Heart left ventricle (tissue), 16 donors: ENCODE results near the gene ABCA7. TPM values are rescaled to one million over a fixed set of nuclear protein-coding genes. Genes with fewer than 3 reads are reported as not detected.

Experiments
- ATAC-seq, 4 donors: fragments of 200-7000 bp; cut with Tn5 transposase; one replicate each; pipeline ENCODE4 v1.9.1; 2020 to 2022; ENCODE audit warnings: moderate library complexity in 4 of 4, mild to moderate bottlenecking in 3 of 4, moderate number of reproducible peaks in 1 of 4
- DNase-seq, 5 donors: peaks; one replicate each; pipeline ENCODE4 v3.0.0-alpha.2; 2020
- H3K27ac ChIP-seq, 12 donors: fragments of 200-600 bp; sonication (generic) in 4 of 12; one replicate each; pipeline versions ENCODE4 v1.5.0 to v1.8.0; 2016 to 2022; ENCODE audit warnings: mild to moderate bottlenecking in 2 of 12
- H3K27me3 ChIP-seq, 9 donors: fragments of 200-600 bp; sonication (generic) in 2 of 9; one replicate each; pipeline versions ENCODE4 v1.5.1 to v1.8.0; 2016 to 2022; ENCODE audit warnings: mild to moderate bottlenecking in 3 of 9
- H3K36me3 ChIP-seq, 9 donors: fragments of 200-600 bp; sonication (generic) in 2 of 9; one replicate each; pipeline versions ENCODE4 v1.5.0 to v1.8.0; 2018 to 2022; ENCODE audit warnings: mild to moderate bottlenecking in 2 of 9
- H3K4me1 ChIP-seq, 12 donors: fragments of 200-600 bp; sonication (generic) in 4 of 12; one replicate each; pipeline versions ENCODE4 v1.5.0 to v1.8.0; 2016 to 2022; ENCODE audit warnings: mild to moderate bottlenecking in 3 of 12
- H3K4me3 ChIP-seq, 12 donors: fragments of 200-600 bp; sonication (generic) in 4 of 12; one replicate each; pipeline versions ENCODE4 v1.5.0 to v1.8.0; 2017 to 2022; ENCODE audit warnings: mild to moderate bottlenecking in 9 of 12, moderate library complexity in 4 of 12
- H3K9me3 ChIP-seq, 12 donors: fragments of 200-600 bp; sonication (generic) in 4 of 12; one replicate each; pipeline versions ENCODE4 v1.5.0 to v1.8.0; 2016 to 2022; ENCODE audit warnings: mild to moderate bottlenecking in 1 of 12
- CTCF ChIP-seq, 12 donors: fragments of 200-600 bp; sonication (generic) in 4 of 12; IDR thresholded peaks; one replicate each; pipeline versions ENCODE4 v1.5.0 to v1.8.0; 2018 to 2022; ENCODE audit warnings: antibody characterized with exemption in 12 of 12, mild to moderate bottlenecking in 5 of 12
- POLR2A ChIP-seq, 2 donors: fragments of 450-650 bp; IDR thresholded peaks; one replicate each; pipeline ENCODE4 v1.6.1; 2017; ENCODE audit warnings: antibody characterized with exemption in 2 of 2, mild to moderate bottlenecking in 2 of 2, moderate library complexity in 2 of 2
- WGBS, 4 donors: extraction: QIAGEN DNeasy Blood & Tissue Kit in 2 of 4; methylation state at CpG; one replicate each; pipeline versions ENCODE4 v1.1.5 to v1.1.7; 2013 to 2018; 5-methylcytosine and 5-hydroxymethylcytosine counted together
- intact Hi-C, 10 donors: fragments of 100-400 bp; cut with DNase I; formaldehyde crosslinking; loops; one replicate each; pipeline versions ENCODE4 v1.11.1 to v1.14.2; 2022
- polyA plus RNA-seq, 2 donors: library from polyadenylated mRNA; stranded (reverse); fragments of 200-250 nt; gene quantifications; one replicate each; pipeline ENCODE4 v1.2.3, GENCODE V29; 2013
- total RNA-seq, 9 donors: library from RNA; depleted of rRNA in 2 of 9; stranded (reverse); fragments of >200 nt in 2 of 9; fragmentation: NEBNext Ultra II Directional in 3 of 9; extraction: Animal tissue kit (Norgen Biotek cat#: 25700) in 3 of 9; gene quantifications; one replicate each; pipeline versions ENCODE4 v1.1.0 to v1.2.4, GENCODE V29; 2016 to 2023
- donor health status: ischemic (EF 13 %, LVEDD 7.1; RV severe dilation, severe dysfunction).
- donor health status: healthy with polysubstance abuse.
- donor health status: DM: no; HTN: yes; CAD: no.
- donor health status: DM: no; HTN: no; CAD: no.
- donor health status: ischemic (EF 25% LVEDD 6.9; RV normal size, moderate dysfunction).
- donor health status: ischemic (EF 25% LVEDD 5.7; RV mildly dilated, moderate dysfunction).
- donor health status: healthy.
- donor health status: DM: yes; HTN: yes; CAD: no.
- donor health status: ischemic (EF 35%, LVEDD 5.7; RV mildly dilated, moderate dysfunction).
- donor health status: nonischemic (EF 11% LVEDD 7.7; RV severe dilation, severe dysfunction).
- donor health status: DM: yes; HTN: yes; CAD: no.
- donor health status: PGD.
- donor health status: ischemic (EF 29% LVEDD 5.4; RV normal size, mild dysfunction).
- donor health status: nonischemic (EF 23%, LVEDD 6.1; RV moderate dilation, normal function).

Gene ABCA7
- total and polyA plus RNA-seq, 11 donors: 2.9 to 12.4 (median 8.8) TPM

GRCh38 chr19:993831-994393 lies 46.0 kb upstream of the ABCA7 start:
- intact Hi-C loops: no loop called here

GRCh38 chr19:994516-994915 lies 45.4 kb upstream of the ABCA7 start:
- Histone ChIP-seq H3K4me1 (peaks cover 0 to 14% (median 6%) of the 10 kb centered on the region in 12 donors), H3K36me3 (peaks cover 0 to 43% (median 14%) of the 10 kb centered on the region in 9 donors), H3K27me3 (peaks cover 15 to 48% (median 37%) of the 10 kb centered on the region in 9 donors), H3K27ac (no peak overlapping the region), H3K9me3 (no peaks in the 10 kb centered on the region), H3K4me3 (no peak overlapping the region)
- ATAC-seq (no peak), DNase-seq (no peak)
- intact Hi-C loops: no loop called here
- no peak for TF ChIP-seq CTCF (IDR thresholded peaks at IDR 0.05)
- no peak for TF ChIP-seq POLR2A (IDR thresholded peaks at IDR 0.05)
- 93 to 96% (median 95%) methylated on average over 16 to 18 of the region's 18 CpGs for WGBS, 4 donors

More at GRCh38 chr19:993831-994393, 46.0 kb upstream of the ABCA7 start:
- ATAC-seq (no peak), DNase-seq (no peak)
- Histone ChIP-seq H3K27ac (no peak overlapping the region), H3K36me3 (peaks cover 0 to 46% (median 14%) of the 10 kb centered on the region in 9 donors), H3K4me1 (peaks cover 0 to 14% (median 6%) of the 10 kb centered on the region in 12 donors), H3K9me3 (no peaks in the 10 kb centered on the region), H3K27me3 (peaks cover 10 to 42% (median 31%) of the 10 kb centered on the region in 9 donors), H3K4me3 (no peak overlapping the region)
- TF ChIP-seq CTCF (IDR thresholded peaks at IDR 0.05): no peak
- TF ChIP-seq POLR2A (IDR thresholded peaks at IDR 0.05): no peak
- 90 to 93% (median 92%) methylated on average over 38 to 43 of the region's 43 CpGs for WGBS, 4 donors

- Histone ChIP-seq H3K36me3 (peaks cover 0 to 35% (median 9%) of the 10 kb centered on the region in 9 donors), H3K4me3 (no peak overlapping the region), H3K4me1 (peaks cover 0 to 17% (median 6%) of the 10 kb centered on the region in 12 donors), H3K9me3 (no peaks in the 10 kb centered on the region), H3K27me3 (peaks cover 20 to 55% (median 44%) of the 10 kb centered on the region in 9 donors), H3K27ac (no peak overlapping the region)
- DNase-seq: no peak
- no peak for ATAC-seq
- intact Hi-C loops: no loop called here
- TF ChIP-seq POLR2A (IDR thresholded peaks at IDR 0.05): no peak
- no peak for TF ChIP-seq CTCF (IDR thresholded peaks at IDR 0.05)
- WGBS, 4 donors: 69 to 84% (median 79%) methylated on average over 18 to 26 of the region's 26 CpGs
These were observed 44.7 kb upstream of the ABCA7 start for GRCh38 chr19:995051-995827.
